Measurements from ENCODE around the gene IQCB1.

DNA sequence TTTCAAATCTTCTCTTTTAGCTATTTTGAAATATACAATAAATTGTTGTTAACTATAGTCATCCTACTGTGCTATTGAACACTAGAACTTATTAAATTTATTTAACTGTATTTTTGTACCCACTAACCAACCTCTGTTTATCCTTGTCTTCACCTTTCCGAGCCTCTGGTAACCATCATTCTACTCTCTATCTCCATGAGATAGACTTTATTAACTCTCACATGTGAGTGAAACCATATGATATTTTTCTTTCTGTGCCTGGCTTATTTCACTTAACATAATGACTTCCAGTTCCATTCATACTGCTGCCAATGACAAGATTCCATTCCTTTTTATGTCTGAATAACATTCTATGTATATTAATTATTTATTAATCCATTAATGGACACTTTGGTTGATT lies 43.6 kb upstream of the IQCB1 start:
- TF ChIP-seq, protein P1, sequence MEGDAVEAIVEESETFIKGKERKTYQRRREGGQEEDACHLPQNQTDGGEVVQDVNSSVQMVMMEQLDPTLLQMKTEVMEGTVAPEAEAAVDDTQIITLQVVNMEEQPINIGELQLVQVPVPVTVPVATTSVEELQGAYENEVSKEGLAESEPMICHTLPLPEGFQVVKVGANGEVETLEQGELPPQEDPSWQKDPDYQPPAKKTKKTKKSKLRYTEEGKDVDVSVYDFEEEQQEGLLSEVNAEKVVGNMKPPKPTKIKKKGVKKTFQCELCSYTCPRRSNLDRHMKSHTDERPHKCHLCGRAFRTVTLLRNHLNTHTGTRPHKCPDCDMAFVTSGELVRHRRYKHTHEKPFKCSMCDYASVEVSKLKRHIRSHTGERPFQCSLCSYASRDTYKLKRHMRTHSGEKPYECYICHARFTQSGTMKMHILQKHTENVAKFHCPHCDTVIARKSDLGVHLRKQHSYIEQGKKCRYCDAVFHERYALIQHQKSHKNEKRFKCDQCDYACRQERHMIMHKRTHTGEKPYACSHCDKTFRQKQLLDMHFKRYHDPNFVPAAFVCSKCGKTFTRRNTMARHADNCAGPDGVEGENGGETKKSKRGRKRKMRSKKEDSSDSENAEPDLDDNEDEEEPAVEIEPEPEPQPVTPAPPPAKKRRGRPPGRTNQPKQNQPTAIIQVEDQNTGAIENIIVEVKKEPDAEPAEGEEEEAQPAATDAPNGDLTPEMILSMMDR (conservative IDR thresholded peaks at IDR 0.05; ENCODE audit: low read depth, low read length) = no peak
- TF ChIP-seq EZH2 (IDR thresholded peaks at IDR 0.05; ENCODE audit: borderline replicate concordance, low read depth, low read length, poor library complexity, severe bottlenecking) = no peak

All from A673 (cell line).